ENCODE measurements around the gene OR2A42.
"Not testable (repeated sequence)": the region's sequence is repeated elsewhere in the genome, so short reads cannot be mapped to it uniquely, and the experiment has no call there.

OR2A42 gene, protein sequence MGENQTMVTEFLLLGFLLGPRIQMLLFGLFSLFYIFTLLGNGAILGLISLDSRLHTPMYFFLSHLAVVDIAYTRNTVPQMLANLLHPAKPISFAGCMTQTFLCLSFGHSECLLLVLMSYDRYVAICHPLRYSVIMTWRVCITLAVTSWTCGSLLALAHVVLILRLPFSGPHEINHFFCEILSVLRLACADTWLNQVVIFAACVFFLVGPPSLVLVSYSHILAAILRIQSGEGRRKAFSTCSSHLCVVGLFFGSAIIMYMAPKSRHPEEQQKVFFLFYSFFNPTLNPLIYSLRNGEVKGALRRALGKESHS

DNA sequence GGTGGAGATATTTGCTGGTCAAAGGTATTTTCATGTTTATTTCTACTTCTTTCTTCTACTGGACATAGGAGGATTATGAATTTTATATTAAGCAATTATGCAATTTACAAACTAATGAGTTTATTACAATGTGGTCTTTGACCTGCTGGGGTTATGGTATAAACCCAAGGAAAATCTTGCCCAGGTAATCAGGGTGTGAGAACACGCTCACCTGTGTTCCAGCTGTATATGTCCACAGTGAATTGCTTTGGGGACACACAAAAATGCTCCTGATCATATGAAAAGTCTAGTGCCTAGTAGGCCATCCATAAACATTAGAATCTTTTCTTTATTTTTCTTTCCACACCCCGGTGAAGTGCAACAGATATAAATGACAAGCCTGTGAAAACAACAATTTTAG, at the start of gene OR2A42:
Gene OR2A42, minus strand, starts transcription at position 241 of the 400 bp plus-strand sequence. CDS start 6,762 bp downstream, outside the sequence.
- DNase-seq: not testable (repeated sequence)

DNA sequence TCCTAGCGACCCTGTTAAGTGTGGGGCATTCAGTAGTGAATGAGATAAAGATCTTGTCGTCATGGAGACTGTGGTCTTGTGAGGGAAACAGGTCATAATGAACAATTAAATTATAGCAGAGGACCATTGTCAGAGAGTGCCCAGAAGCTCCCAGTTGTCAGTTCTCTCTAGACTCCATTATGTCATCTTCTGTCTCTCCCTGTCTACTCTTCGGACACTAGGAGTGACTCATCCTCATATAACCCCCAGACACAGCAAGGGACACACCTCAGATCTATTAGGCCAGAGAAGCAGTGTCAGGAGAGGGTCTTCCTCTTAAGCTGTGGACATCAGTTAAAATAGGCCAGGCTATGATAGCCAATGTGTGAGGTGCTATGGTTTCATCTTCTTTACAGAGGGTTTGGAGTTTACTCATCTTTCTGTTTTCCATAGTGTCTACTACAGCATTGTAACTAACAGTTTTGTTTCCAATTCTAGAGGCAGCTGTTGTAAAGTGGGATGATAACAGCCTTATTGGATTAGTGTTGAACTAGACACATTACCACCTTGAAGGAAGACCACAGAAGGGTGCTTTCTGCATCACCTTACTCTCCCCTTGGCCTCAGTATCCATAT, 47.9 kb upstream of the OR2A42 start:
- not testable (repeated sequence) for DNase-seq

DNA sequence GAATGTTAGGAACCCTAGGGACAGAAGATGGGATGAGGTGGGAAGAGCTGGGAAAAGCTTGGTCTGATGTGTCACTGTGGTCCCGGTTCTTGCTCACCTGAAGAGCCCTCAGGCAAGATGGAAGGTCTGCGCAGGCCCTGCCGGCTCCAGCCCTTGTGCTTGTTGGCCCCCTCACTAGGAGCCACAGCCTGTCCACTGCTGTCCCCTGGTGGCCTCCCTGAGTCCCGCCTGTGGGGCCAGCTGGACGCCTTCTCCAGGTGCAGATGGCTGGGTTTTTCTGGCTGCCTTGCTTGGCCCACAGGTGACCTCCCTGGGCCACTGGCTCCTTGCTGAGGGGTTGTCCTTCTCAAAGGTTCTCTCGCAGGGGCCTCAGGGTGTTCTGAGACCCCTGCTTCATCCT, 44.3 kb upstream of the OR2A42 start:
- DNase-seq: not testable (repeated sequence)

DNA sequence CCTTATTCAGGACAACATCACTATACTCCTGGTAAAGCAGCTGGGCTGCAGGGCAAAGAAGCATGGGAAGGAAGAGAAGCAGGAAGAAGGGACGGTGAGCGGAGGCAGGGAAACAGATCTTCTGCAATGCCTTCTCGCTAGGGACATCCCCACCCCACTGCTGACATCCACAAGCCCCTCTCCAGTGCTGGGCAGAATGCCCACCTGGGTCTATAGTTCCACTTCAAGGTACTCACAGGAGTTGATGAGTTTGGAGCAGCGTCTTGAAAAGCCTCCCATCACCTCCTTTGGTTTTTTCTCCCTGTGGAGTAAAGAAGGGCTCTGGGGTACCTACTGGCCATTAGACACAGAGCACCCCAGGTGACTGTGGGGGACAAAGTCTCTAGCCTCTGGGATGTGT, 43.1 kb upstream of the OR2A42 start:
- not testable (repeated sequence) for DNase-seq

DNA sequence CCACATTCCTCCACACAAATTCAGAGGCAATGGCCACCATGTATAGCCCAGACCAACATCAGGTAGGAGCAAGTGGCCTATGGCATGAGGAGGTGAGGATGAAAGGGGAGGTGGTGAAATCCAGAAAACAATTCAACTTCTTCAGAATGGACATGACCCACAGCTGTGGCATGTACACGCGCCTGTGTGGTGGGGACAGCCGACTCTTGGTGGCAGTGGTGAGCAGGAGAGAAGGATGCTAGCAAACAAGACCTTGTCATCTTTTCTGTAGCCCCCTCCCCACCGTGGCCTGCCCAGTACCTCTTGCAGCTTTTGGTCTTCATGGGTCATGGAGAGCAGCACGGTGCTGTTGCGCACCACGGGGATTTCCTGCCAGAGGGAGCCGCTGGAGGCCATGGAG, 42.6 kb upstream of the OR2A42 start:
- DNase-seq: not testable (repeated sequence)

DNA sequence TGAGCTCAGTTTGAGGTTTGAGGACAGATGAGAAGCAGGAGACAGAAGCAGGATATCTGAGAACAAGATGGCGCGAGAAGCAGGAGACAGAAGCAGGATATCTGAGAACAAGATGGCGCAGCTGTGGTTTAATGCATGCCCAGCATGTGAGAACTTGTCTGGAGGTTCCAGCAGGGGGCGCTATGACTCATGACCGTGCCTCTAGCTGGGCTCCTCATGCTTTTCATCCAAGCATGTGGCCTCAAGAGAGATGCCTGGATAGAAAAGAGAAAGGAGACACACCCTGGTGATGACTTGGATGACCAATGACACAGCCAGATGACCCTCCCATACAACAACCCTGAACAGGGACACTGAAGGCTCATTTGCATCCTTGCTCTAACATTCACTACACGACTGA, 40.6 kb upstream of the OR2A42 start:
- not testable (repeated sequence) for DNase-seq

DNA sequence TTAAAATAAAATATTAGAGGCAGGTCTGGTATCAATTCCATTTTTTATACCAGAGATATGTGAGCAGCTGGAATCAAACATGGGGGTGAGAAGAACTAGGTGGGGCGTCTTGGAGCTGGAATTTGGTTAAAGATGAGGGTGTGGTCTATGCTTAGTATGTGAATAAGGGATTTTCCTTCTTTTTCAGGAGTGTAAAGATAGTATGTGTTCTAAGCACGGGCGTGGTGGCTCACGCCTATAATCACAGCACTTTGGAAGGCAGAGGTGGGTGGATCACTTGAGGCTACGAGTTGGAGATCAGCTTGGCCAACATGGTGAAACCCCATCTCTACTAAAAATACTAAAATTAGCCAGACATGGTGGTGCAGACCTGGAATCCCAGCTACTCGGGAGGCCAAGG, 35.9 kb upstream of the OR2A42 start:
- not testable (repeated sequence) for DNase-seq

DNA sequence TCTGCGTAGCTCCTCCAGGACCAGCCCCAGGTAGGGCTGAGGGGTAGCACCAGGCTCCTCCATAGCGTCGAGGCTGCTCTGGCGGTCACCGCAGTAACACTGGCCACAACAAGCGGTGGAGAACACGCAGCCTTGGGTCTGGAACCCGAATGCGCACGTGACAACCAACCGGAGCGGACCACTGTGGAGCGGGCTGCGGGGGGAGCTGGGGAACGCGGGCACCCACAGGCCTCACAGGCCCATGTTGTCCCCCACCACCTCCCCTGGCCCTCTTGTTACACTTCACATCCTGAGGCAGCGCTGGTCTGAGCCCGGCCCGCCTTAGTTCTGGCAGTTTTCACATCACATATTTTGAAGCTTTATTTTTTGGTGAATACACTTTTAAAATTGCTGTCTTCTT, 29.8 kb upstream of the OR2A42 start, which contains the start of gene CTAGE8:
Gene CTAGE8, minus strand, starts transcription at position 101 of the 400 bp plus-strand sequence. Its CDS starts 38 bp downstream, at position 63.
- DNase-seq: not testable (repeated sequence)

DNA sequence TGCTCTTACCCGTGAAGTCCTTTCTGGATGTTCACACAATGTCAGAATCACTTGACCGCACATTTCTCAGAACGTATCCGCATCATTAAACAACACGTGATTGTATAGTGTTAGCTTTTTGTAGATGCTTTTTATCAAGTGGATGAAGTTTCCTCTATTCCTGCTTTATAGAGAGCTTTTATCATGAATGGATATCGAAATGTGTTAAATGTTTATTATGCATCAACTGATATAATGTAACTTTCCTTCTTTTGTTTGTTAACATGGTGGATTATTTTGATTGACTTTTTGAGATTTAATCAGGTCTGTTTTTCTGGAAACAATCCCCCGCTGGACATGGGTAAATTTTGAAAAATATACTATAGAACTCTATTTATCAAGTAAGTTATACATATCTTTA, 25.3 kb upstream of the OR2A42 start, which contains the start of gene OR2A7:
Gene OR2A7, minus strand, starts transcription at position 101 of the 400 bp plus-strand sequence. CDS start 5,164 bp downstream, outside the sequence.
- DNase-seq: not testable (repeated sequence)

DNA sequence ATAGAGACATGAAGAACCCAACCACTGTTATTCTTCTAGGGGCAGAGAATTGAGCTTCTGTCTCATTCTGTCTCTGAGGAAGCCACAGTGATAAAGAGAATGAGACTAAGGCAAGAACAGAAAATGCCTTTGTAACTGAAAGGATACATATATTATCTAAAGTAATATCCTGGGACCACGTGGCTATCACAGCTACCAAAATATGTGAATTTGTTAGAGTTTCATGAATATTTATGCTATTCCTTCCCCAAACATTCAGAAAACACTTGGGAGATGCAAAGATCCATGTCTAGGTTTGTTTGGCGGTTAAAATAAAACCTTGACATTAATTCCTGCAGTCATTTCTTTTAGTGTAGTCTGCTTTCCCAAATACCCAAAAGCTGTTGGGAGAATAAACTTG, 22.7 kb upstream of the OR2A42 start:
- not testable (repeated sequence) for DNase-seq

DNA sequence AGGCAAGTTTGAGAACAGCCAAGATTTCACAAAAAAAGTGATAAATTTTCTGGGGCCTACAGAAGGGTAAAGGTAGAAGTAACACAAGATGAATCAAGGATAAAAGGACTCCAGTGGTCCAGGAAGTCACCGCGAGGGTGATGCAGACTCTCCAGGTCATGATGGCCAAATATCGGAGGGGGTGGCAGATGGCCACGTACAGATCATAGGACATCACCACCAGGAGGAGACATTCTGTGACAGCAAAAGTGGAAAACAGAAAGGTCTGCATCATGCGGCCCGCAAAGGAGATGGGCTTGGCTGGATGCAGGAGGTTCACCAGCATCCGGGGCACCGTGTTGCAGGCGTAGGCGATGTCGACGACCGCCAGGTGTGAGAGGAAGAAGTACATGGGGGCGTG, 19.7 kb upstream of the OR2A42 start:
- DNase-seq: not testable (repeated sequence)

DNA sequence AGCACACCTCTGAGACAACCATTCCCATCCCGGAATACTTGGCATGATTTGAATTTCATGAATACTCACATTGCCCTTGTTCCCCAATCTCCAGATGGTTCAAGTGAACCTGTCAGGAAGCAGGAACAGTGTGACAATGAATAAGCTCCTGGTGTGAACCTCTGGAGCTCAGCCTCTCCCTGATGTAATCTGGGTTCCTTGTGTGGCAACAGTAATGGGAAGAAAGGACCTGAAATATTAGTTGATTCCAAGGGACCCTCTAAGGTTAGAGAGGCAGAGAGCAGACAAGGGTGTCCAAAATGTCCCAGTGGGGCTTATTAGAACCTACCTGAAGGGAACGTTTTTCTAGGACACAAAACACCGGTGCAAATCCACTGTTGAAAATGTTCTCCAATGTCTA, 16.7 kb upstream of the OR2A42 start:
- peak in 2 of 3 donors; percentile 27 to 53 for DNase-seq

DNA sequence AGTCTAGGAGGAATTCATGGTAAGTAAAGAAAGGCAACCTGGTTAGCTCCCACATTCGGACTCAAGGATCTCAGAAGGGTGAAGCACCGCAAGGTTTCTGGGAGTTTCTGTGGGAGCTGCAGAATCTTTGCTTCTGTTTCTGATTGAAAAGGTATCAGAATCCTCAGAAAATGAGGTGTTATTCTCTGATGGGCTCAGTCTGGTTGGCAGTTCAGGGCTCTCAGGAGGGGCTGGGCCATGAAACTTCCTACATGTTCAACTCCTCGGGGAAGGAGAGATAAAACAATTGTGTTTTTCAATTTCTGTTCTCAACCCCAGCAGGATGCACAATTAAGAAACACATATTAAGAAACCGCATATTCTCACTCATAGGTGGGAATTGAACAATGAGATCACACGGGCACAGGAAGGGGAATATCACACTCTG, 16.1 kb upstream of the OR2A42 start:
- DNase-seq: peak in 1 of 3 donors; percentile 16

DNA sequence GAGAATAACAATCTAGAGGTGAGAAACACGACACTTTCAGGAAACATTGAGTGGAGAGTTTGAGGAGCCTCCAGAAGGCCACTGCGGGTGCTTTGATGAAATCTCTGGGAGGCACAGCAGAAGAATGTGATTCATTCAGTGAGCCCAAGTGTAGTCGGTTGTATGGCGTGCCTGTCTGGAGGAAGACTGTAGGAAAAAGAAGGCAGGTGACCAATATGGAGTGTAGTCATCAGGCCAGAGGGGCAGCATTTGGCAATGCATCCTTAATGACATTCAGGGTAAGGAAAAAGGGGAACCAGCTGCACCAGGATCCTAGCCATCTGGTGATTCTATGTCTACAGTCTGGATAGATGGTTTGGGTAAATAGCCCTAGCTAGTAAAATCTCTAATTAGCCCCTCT, 12.9 kb upstream of the OR2A42 start:
- DNase-seq: not testable (repeated sequence)

DNA sequence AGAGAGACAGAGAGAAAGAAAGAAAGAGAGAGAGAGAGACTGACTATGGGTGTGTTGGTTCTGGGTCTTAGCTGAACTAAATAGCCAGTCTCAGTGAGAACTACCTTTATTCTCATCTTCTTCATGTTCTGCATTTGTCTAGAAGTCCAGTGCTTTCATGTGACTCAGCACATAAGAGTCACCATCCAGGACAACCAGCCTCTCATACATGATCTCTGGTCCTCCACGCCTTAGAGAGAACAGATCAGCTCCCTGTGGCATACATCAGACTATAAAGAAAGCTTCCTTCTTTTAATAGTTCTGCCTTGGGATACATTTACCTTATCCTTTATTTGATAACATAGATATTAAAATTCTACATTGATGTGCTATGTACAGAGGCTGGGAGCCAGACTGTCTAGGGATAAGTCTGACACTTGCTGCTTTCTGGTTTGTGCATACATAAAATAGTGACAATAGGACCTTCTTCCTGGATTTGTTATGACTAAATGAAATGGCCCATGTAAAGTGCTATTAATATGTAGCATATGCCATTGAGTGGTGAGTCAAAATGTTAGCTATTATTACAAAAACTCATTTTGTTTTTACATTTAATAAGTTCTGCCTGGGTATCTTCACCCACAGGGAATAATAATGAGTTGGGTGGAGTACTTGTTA, 8.4 kb upstream of the OR2A42 start:
- not testable (repeated sequence) for DNase-seq

DNA sequence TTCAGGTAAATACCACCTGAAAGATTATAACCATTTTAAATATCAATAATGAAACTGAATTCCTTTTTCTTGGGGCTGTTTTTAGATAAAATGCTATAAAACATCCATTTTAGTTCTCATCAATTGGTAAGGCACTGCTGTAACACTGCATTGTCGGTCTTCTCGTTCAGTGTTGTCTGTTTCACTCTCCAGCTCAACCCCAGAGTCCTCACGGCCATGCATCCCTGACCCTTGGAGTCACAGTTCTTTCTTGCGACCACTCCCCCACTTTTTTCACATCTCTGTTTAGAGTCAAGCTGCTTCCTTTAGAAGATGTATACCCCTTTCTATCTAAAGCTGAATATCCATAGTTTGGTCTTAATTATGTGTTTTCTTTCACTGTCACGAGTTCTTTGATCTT, 7.6 kb upstream of the OR2A42 start:
- DNase-seq: not testable (repeated sequence)

DNA sequence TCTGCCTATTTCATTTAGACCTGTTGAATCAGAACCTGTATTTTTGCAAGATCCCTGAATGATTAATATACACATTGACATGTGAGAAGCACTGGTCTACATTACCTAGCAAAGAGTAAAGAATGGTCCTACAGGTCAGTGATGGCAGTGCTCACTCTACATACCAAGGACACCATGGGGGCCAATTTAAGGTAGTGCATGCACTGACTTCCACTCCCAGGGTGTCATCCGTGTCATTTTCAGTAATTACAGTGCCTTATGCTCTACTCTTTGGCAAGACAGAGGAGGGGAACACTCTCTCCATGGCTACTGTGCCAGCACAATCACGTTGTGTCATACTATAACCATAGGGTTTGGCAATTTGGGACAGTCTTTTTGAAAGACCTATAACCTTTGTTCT, 6.0 kb upstream of the OR2A42 start:
- DNase-seq: not testable (repeated sequence)

DNA sequence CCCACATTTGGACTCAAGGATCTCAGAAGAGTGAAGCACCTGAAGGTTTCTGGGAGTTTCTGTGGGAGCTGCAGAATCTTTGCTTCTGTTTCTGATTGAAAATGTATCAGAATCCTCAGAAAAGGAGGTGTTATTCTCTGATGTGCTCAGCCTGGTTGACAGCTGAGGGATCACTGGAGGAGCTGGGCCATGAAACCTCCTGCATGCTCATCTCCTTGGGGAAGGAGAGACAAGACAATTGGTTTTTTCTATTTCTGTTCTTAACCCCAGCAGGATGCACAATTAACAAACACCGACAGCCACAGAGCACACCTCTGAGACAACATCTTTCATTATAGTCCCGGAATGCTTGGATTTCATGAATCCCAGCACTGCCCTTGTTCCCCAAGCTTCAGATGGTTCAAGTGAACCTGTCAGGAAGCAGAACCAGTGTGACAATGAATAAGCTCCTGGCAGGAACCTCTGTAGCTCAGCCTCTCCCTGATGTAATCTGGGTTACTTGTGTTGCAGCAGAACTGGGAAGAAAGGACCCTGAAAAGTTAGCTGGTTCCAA, 799 bp downstream of the OR2A42 start:
- not testable (repeated sequence) for DNase-seq

DNA sequence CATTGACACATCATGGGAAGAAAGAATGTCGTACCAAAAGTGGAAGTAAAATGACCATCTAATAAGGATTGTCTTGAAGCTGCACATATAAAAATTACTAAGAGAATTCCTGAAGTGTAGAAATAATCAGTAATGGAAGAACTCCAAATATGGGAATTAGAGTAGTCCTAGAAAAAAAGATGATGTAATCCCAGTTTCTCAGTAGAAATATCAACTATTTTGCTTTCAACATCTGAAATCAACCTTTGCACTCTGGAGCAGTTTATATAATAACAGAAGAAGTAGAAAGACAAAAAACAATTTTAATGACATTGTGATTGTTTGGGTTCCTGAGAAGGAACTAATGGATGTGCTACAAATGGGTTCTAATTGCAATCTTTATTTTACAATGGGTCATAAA, 6.4 kb downstream of the OR2A42 start:
- not testable (repeated sequence) for DNase-seq

DNA sequence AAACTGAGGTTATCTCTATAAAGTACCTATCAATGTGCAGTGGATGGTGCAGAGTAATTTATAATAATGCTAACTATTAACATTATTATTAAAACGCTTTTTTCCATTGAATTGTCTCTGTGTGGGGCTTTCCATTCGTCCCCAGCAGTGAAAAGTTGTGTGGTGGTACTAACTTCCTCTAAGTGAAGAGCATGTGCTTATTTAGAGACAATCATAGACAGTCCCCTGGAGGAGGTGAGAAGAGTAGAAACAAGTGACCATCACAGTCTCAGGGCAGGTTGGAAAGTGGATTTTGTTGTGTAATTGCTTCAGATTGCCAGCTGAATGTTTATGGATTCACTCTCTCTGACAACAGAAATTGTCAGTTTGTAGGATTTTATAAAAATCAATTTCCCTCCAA, 8.4 kb downstream of the OR2A42 start:
- not testable (repeated sequence) for DNase-seq

DNA sequence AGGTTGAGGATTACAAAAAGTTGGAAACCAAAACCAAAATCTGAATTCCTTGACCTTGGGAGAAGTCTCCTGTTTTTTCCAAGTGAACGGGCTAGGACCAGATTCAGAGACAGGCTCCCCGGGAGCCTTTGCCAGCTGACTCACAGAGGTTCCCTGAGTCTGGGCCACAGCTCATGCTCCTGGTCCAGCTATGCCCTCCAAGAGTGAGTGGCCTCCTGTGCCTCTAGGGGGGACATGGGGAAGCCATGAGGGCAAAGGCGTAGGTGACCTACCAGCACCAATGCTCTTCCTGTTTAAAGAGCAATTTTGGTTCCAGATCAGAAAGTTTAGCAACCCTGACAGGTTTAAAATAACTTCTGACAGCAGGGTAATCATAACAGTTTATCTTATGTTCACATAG, 10.6 kb downstream of the OR2A42 start:
- DNase-seq: peak in 1 of 3 donors; percentile 7

DNA sequence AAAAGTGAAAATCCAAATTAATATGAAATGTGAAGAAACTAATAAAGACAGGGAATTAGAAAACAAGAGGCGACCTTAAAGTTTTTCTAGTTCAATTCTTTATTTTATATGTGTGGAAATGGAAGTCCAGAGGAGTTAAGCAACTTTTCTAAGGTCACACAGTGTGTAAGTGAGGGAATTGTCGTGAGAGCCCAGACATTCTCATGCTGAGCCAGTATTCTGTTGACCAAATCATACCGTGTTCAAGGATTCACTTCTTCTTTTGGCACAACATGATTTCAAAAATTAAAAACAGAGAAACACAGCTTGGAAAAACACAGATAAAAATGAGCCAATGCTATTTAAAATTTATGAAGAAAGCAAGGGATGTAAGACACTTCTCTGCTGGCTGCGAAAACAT, 12.5 kb downstream of the OR2A42 start:
- DNase-seq: peak in 2 of 3 donors; percentile 7 to 18

DNA sequence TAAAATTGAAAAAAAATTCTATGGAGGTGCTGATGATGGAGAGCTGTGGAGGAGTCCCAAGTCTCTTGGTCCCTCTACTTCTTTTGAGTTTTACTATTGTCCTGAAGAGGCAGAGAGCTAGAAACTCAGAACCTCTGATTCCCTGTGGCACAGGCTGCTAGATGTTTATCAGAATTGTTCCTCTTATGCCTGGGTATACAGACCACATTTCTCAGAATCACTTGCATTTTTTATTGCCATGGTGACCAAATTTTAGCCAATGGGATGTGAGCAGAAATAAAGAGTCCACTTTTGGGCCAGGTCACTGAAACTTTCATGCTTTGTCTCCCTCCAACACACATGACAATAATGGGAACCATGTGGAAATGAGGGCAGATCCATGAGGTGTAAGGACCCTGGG, 15.7 kb downstream of the OR2A42 start:
- not testable (repeated sequence) for DNase-seq
